SKM-1 treated with dmso at 0.1 percent for 144 hours (cell line): ENCODE data around the gene MTMR2.
A peak's percentile ranks its signal among the peaks of the same experiment; 100 is the strongest.

Experiments
- DNase-seq: peaks from one replicate; lab custom pipeline; 2025; ENCODE audit not compliant: unreplicated experiment; lab: John Stamatoyannopoulos, UW

Gene MTMR2

GRCh38 chr11:95923728-95924413 lies at the start of gene MTMR2:
Gene MTMR2, minus strand, starts transcription at chr11:95924107. Its CDS starts 153 bp downstream, at chr11:95923954.
- peak; percentile 32 for DNase-seq

DNA sequence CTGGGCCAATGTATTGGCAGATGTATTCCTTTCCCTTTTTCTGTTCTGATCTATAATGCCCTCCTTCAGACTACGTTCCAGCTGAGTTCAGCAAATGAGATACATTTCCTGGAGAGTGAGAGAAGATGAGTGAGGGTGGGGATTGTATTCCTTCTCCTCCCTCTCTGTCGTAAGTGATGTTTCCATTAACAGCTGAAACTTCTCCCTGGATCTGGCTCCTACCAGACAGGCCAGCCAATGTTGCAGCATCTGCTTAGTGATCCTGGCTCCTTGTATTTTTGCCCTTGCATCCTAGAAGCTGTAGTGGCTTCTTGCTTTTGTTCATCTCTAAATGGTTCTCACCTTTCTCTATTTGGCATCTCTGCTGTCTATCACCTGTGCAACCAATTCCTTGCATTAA lies 48.2 kb upstream of the MTMR2 start:
- DNase-seq: no peak

- no peak for DNase-seq
These were observed 44.7 kb upstream of the MTMR2 start for GRCh38 chr11:95968585-95968984.

DNA sequence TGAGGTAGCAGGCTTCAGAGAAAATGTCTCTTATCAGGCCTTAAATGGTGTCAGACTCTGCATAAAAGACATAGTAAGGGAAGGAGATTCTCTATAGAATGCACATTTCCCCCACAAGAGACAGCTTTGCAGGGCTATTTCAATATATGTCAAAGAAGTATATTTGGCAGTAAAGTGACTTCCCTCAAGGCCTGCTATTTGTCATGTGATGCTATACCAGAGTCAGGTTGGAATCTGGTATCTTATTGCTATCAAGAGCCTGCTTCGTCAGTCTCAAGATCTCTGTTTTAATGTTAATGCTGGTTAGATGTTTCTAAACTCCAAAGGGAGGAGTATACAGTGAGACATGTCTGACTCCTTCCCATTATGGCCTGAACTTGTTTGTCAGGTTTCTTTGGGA lies 40.4 kb upstream of the MTMR2 start:
- DNase-seq: no peak

DNA sequence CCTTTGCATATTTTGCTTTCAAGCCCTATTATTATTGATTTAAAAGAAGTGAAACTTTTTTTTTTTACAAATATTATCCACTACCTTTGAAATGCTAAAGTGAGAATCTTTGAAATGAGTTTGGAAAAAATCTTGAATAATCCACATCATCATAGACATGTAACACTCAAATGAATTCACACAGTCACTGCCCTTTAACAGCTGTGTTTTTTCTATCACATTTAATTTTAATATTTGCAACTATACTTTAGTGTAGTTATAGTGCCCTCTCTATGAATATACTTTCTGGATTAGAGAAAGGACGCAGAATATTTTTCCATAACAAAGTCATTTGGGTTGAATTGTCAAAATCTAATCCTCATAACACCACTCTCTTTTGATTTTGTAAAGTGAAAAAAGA lies 37.9 kb upstream of the MTMR2 start:
- no peak for DNase-seq

DNA sequence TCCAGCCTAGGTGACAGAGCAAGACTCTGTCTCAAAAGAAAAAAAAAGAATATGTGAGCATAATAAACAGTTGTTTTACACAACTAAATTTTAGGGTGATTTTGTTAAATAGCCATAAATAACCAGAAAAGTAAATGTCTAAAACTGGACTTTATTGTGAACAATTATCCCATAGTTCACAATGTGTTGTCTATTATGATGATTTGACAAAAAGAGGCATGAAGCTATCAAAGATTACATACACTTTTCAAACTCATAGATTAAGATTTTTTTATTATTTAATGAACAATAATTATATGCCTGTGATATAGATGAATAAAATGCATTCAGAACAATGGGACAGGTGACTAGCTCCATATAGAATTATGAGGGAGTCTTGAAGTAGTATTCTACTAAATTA lies 27.0 kb upstream of the MTMR2 start:
- DNase-seq: no peak

DNA sequence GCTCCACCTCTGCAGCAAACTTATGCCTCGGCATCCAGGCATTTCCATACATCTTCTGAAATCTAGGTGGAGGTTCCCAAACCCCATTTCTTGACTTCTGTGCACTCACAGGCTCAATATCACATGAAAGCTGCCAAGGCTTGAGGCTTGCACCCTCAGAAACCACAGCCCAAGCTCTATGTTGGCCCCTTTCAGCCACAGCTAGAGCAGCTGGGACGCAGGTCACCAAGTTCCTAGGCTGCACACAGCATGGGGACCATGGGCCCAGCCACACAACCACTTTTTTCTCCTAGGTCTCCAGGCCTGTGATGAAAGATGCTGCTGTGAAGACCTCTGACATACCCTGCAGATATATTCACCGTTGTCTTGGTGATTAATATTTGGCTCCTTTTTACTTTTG lies 24.7 kb upstream of the MTMR2 start:
- no peak for DNase-seq

- DNase-seq: no peak
These were observed 20.7 kb upstream of the MTMR2 start for GRCh38 chr11:95944623-95945022.

DNA sequence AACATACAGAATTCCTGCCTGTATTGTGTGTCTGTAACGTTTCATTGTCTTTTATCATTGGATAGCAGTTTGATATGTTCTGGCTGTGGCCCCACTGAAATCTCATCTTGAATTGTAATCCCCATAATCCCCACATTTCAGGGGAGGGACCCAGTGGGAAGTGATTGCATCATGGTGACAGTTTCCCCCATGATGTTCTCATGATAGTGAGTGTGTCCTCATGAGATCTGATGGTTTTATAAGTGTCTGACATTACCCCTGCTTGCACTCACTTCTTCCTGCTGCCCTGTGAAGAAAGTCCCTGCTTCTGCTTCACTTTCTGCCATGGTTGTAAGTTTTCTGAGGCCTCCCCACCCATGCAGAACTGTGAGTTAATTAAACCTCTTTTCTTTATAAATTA lies 19.6 kb upstream of the MTMR2 start:
- no peak for DNase-seq

GRCh38 chr11:95939091-95939490 lies 15.2 kb upstream of the MTMR2 start:
- DNase-seq: no peak

- no peak for DNase-seq
These were observed 13.5 kb upstream of the MTMR2 start for GRCh38 chr11:95937358-95937757.

- DNase-seq: no peak
These were observed 9.7 kb upstream of the MTMR2 start for GRCh38 chr11:95933594-95933993.

DNA sequence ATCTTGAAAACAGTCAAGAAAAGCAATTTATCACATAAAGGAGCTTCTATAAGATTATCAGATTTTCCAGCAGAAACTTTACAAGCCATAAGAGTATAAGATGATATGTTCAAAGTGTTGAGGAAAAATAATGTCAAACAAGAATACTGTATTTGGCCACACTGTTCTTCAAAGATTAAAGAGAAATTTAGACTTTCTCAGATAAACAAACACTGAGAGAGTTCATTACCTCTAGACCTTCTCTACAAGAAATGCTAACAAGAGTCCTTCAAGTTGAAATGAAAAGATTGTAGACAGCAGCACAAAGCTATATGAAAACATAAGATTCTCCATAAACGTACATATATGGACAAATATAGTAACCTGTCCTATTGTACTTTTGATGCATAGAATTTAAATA lies 8.0 kb upstream of the MTMR2 start:
- DNase-seq: no peak

GRCh38 chr11:95930948-95931347 lies 7.0 kb upstream of the MTMR2 start:
- no peak for DNase-seq

DNA sequence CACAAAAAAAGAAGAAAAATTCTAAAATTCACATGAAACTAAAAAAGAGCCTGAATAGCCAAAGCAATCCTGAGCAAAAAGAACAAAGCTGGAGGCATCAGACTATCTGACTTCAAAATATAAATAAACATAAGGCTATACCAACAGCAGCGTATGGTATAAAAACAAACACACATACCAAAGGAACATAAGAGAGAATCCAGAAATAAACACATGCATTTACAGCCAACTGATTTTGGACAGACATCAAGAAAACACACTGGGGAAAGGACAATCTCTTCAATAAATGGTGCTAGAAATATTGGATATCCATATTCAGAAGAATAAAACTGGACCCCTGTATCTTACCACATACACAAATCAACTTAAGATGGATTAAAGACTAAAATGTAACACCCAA lies 2.8 kb upstream of the MTMR2 start:
- no peak for DNase-seq

GRCh38 chr11:95925011-95925410 lies 1.1 kb upstream of the MTMR2 start:
- no peak for DNase-seq

DNA sequence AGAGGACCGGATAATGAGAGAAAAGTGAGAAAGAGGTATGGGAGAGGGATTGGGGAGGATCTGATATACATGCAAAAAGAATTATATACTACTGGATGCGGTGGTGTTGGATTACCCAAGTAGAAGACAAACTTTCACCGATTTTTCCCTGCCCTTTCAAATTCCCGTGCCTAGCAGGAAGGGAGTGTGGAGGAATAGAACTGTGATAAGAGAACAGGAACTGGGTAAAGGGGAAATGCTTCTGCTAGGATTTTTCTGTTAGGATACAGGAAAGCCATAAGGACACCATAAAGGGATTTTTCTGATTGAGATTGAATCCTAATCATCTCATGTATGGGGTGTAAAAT lies 480 bp upstream of the MTMR2 start:
- no peak for DNase-seq

GRCh38 chr11:95923439-95923727 lies 524 bp downstream of the MTMR2 start:
- no peak for DNase-seq

GRCh38 chr11:95922536-95923438 lies 1.1 kb downstream of the MTMR2 start:
- DNase-seq: no peak

DNA sequence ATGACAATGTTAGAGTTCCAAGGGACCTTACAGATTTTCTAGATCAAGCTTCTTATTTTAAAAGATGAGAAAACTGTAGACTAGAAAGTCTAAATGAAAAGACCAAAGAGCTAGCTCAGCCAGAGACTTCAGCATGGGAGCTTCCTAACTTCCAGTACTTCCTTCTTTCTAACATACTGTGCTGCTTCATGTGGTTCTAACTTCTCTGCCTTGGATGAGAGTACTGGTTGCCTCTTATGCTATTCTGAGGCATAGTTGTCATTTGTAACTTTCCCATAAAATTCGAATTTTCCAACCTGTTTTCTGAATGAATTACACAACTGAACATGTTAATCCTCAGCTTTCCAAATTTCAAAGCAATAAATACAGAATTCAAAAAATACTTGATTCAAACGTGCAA lies 1.8 kb downstream of the MTMR2 start:
- no peak for DNase-seq

DNA sequence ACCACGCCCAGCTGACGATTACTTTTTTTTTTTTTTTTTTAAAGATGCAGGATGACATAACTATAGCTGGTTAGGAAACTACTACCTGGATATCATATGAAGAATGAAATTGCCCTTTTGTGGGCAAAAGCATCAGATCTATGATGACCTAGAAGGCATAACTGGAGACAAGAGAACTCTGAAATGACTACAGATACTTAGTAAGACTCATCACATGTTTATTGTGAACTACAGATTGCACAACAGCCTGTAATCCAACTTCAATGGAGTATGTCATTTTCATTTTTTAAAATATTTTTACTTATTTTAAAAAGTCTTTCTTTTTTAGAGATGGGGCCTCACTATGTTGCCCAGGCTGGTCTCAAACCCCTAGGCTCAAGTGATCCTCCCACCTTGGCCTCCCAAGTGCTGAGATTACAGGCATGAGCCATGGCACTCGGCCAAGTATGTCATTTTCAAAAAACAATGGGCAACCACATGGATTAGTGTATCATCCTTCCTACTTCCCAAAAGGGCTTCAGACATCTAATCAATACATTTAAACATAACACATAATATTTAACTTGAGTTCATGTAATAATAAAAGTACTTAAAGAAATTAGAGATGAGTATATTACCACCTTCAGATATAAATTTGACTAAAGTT lies 3.3 kb downstream of the MTMR2 start:
- DNase-seq: no peak

- no peak for DNase-seq
These were observed 4.4 kb downstream of the MTMR2 start for GRCh38 chr11:95919514-95919913.
